Measurements from ENCODE around the gene FNTB. TPM values are rescaled to one million over a fixed set of nuclear protein-coding genes. Genes with fewer than 3 reads are reported as not detected.
A peak's percentile ranks its signal among the peaks of the same experiment; 100 is the strongest.

FNTB gene
- total RNA-seq, 1 donor from 2014 or later: 13.3 TPM

DNA sequence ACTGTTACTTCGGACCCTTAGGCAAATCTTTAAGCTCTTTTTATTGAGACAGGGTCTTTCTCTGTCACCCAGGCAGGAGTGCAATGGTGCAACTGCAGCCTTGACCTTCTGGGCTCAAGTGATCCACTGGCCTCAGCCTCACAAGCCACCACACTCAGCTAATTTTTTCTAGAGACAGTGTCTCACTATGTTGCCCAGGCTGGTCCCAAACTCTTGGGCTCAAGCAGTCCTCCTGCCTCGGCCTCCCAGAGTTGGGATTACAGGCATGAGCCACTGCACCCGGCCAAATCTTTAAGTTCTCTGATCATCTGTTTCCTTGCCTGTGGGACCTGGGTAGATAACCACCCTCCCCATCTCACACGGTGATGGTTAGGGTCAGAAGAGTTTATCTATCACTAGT, 41.8 kb upstream of the FNTB start:
- Histone ChIP-seq H3K9me3 (no peaks in the 10 kb centered on the region), H3K27me3 (no peaks in the 10 kb centered on the region), H3K36me3 (peaks cover 0 to 3% of the 10 kb centered on the region in 2 donors), H3K4me3 (no peak overlapping the region), H3K27ac (no peak overlapping the region), H3K4me1 (peaks cover 12% of the 10 kb centered on the region)
- DNase-seq (ENCODE audit: extremely low spot score in 2 of 2): peak in 1 of 2 donors; percentile 40
- intact Hi-C loops (cut with DNase I): no loop called here
- TF ChIP-seq POLR2AphosphoS5 (IDR thresholded peaks at IDR 0.05; ENCODE audit: insufficient read depth in 1 of 2, low read depth in 1 of 2): no peak
- no peak for TF ChIP-seq POLR2A (IDR thresholded peaks at IDR 0.05)
- TF ChIP-seq, protein P1, sequence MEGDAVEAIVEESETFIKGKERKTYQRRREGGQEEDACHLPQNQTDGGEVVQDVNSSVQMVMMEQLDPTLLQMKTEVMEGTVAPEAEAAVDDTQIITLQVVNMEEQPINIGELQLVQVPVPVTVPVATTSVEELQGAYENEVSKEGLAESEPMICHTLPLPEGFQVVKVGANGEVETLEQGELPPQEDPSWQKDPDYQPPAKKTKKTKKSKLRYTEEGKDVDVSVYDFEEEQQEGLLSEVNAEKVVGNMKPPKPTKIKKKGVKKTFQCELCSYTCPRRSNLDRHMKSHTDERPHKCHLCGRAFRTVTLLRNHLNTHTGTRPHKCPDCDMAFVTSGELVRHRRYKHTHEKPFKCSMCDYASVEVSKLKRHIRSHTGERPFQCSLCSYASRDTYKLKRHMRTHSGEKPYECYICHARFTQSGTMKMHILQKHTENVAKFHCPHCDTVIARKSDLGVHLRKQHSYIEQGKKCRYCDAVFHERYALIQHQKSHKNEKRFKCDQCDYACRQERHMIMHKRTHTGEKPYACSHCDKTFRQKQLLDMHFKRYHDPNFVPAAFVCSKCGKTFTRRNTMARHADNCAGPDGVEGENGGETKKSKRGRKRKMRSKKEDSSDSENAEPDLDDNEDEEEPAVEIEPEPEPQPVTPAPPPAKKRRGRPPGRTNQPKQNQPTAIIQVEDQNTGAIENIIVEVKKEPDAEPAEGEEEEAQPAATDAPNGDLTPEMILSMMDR (IDR thresholded peaks at IDR 0.05): no peak

- DNase-seq (ENCODE audit: extremely low spot score in 2 of 2): peak in 1 of 2 donors; percentile 56
These were observed 41.1 kb upstream of the FNTB start for GRCh38 chr14:64945431-64946178.

DNA sequence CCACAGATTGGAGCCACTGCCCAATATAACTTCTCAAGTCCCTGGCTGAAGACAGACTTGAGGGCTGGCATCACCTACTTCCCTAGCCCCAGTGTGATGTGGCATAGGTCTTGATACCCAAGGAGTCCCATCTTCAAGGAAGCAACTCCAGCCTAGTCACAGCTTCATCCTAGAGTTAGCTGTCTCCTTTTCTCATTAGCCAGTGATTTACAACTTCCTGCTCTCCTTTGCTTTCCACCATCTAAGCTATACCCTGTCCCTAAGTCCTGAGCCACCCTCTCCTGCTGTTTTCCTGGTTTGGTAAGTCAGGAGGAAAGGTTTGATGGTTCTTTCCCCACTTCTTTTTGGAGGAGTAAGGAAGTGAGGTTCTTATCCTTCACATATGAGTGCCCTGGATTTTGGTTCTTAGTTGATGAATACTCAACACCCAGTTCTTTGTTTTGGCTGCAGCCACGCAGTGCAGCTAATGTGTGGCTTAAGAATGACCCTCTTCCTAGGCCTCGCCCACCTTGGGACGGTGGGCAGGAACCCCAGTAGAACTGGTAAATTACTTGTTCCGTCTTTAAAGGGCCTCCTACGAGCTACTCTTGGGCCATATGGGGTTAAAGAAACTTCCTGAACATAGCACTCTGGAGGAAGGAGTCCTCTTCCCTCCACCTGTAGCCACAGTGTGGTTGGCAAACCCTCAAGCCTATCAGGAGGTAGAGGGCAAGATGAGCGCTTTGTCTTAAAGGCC, 40.2 kb upstream of the FNTB start:
- peaks cover 0 to 13% of the 10 kb centered on the region in 2 donors for H3K36me3 ChIP-seq
- TF ChIP-seq POLR2AphosphoS5 (IDR thresholded peaks at IDR 0.05; ENCODE audit: insufficient read depth in 1 of 2, low read depth in 1 of 2) (no peak), POLR2A (IDR thresholded peaks at IDR 0.05) (no peak)
- TF ChIP-seq, protein P1 (IDR thresholded peaks at IDR 0.05): no peak

More at GRCh38 chr14:64945431-64946178, 41.1 kb upstream of the FNTB start:
- no peak for TF ChIP-seq POLR2A (IDR thresholded peaks at IDR 0.05)
- TF ChIP-seq, protein P1 (IDR thresholded peaks at IDR 0.05): no peak
- TF ChIP-seq POLR2AphosphoS5 (IDR thresholded peaks at IDR 0.05; ENCODE audit: insufficient read depth in 1 of 2, low read depth in 1 of 2): no peak
- peaks cover 0 to 8% of the 10 kb centered on the region in 2 donors for H3K36me3 ChIP-seq
- H3K4me3 ChIP-seq: no peak overlapping the region
- intact Hi-C loops (cut with DNase I): no loop called here
- peaks cover 12% of the 10 kb centered on the region for H3K4me1 ChIP-seq
- no peak overlapping the region for H3K27ac ChIP-seq
- H3K9me3 ChIP-seq: no peaks in the 10 kb centered on the region
- no peaks in the 10 kb centered on the region for H3K27me3 ChIP-seq

GRCh38 chr14:64947710-64948611, 38.7 kb upstream of the FNTB start:
- H3K36me3 ChIP-seq: peaks cover 0 to 13% of the 10 kb centered on the region in 2 donors

More for the DNA sequence above, 40.2 kb upstream of the FNTB start:
- peaks cover 12% of the 10 kb centered on the region for H3K4me1 ChIP-seq
- H3K27ac ChIP-seq: no peak overlapping the region
- H3K27me3 ChIP-seq: no peaks in the 10 kb centered on the region
- intact Hi-C loops (cut with DNase I): no loop called here
- DNase-seq (ENCODE audit: extremely low spot score in 2 of 2): peak in 1 of 2 donors; percentile 69
- no peaks in the 10 kb centered on the region for H3K9me3 ChIP-seq
- H3K4me3 ChIP-seq: no peak overlapping the region

More at GRCh38 chr14:64947710-64948611, 38.7 kb upstream of the FNTB start:
- H3K27me3 ChIP-seq: no peaks in the 10 kb centered on the region
- TF ChIP-seq, protein P1 (IDR thresholded peaks at IDR 0.05): no peak
- intact Hi-C loops (cut with DNase I): no loop called here
- H3K27ac ChIP-seq: no peak overlapping the region
- H3K4me1 ChIP-seq: peaks cover 11% of the 10 kb centered on the region
- no peaks in the 10 kb centered on the region for H3K9me3 ChIP-seq
- no peak overlapping the region for H3K4me3 ChIP-seq
- DNase-seq (ENCODE audit: extremely low spot score in 2 of 2): peak in 1 of 2 donors; percentile 81
